T-helper 9 cell (primary cell): ENCODE results near the gene IFT80.
"Not testable (repeated sequence)": the region's sequence is repeated elsewhere in the genome, so short reads cannot be mapped to it uniquely, and the experiment has no call there.

Experiments used
- DNase-seq: peaks from one replicate; pipeline ENCODE4 v3.0.0-alpha.2; 2020

The IFT80 gene

GRCh38 chr3:160355826-160356225 lies 43.2 kb downstream of the IFT80 start:
- no peak for DNase-seq

- no peak for DNase-seq
Measured at GRCh38 chr3:160346511-160346910, 52.5 kb downstream of the IFT80 start.

GRCh38 chr3:160343132-160343531 lies 55.9 kb downstream of the IFT80 start:
- DNase-seq = no peak

GRCh38 chr3:160340351-160340750 lies 58.7 kb downstream of the IFT80 start:
- DNase-seq = no peak

GRCh38 chr3:160331127-160331937 lies 67.7 kb downstream of the IFT80 start:
- DNase-seq = no peak

GRCh38 chr3:160330690-160331089 lies 68.3 kb downstream of the IFT80 start:
- DNase-seq = no peak

GRCh38 chr3:160330109-160330508 lies 68.9 kb downstream of the IFT80 start:
- DNase-seq = no peak

- DNase-seq = not testable (repeated sequence)
Measured at GRCh38 chr3:160326286-160326685, 72.7 kb downstream of the IFT80 start.

GRCh38 chr3:160321821-160322220 lies 77.2 kb downstream of the IFT80 start:
- not testable (repeated sequence) for DNase-seq

- DNase-seq = no peak
Measured at GRCh38 chr3:160319322-160319721, 79.7 kb downstream of the IFT80 start.

- DNase-seq = no peak
Measured at GRCh38 chr3:160314995-160315394, 84.0 kb downstream of the IFT80 start.

GRCh38 chr3:160312014-160312624 lies 86.9 kb downstream of the IFT80 start:
- no peak for DNase-seq

- no peak for DNase-seq
Measured at GRCh38 chr3:160302806-160303205, 96.2 kb downstream of the IFT80 start.

- DNase-seq = no peak
Measured at GRCh38 chr3:160296591-160296990, 102.4 kb downstream of the IFT80 start.

GRCh38 chr3:160291909-160292299 lies 107.1 kb downstream of the IFT80 start:
- no peak for DNase-seq

- DNase-seq = no peak
Measured at GRCh38 chr3:160291290-160291908, 107.6 kb downstream of the IFT80 start.

- no peak for DNase-seq
Measured at GRCh38 chr3:160287666-160288065, 111.4 kb downstream of the IFT80 start.

GRCh38 chr3:160286231-160286630 lies 112.8 kb downstream of the IFT80 start:
- no peak for DNase-seq

- no peak for DNase-seq
Measured at GRCh38 chr3:160280836-160281235, 118.2 kb downstream of the IFT80 start.

- no peak for DNase-seq
Measured at GRCh38 chr3:160279657-160280056, 119.4 kb downstream of the IFT80 start.

GRCh38 chr3:160278210-160278609 lies 120.8 kb downstream of the IFT80 start:
- no peak for DNase-seq

GRCh38 chr3:160265088-160265487 lies 133.9 kb downstream of the IFT80 start:
- DNase-seq = no peak

GRCh38 chr3:160260587-160261270 lies 138.3 kb downstream of the IFT80 start:
- no peak for DNase-seq
